Vagina (tissue), 2 donors: ENCODE data around the gene APOC4. TPM values are rescaled to one million over a fixed set of nuclear protein-coding genes. Genes with fewer than 3 reads are reported as not detected.

ENCODE experiments used
- DNase-seq, 2 donors: peaks; one replicate each; pipeline ENCODE4 v3.0.0-alpha.2; 2017; ENCODE audit errors: extremely low spot score in 2 of 2
- H3K27ac ChIP-seq: fragments of 200-600 bp; sonication (generic); one replicate; pipeline ENCODE4 v1.5.1; 2019
- H3K27me3 ChIP-seq: fragments of 200-600 bp; sonication (generic); one replicate; pipeline ENCODE4 v1.5.1; 2019
- H3K36me3 ChIP-seq, 2 donors: fragments of 200-600 bp; sonication (generic); one replicate each; pipeline ENCODE4 v1.5.1; 2017 to 2019
- H3K4me1 ChIP-seq: fragments of 200-600 bp; sonication (generic); one replicate; pipeline ENCODE4 v1.5.1; 2019
- H3K4me3 ChIP-seq, 2 donors: fragments of 200-600 bp; sonication (generic); 1 replicate in 1 of 2; 2 replicates in 1 of 2; pipeline ENCODE4 v1.5.1; 2016 to 2019
- H3K9me3 ChIP-seq: fragments of 200-600 bp; sonication (generic); one replicate; pipeline ENCODE4 v1.5.1; 2019
- CTCF ChIP-seq, 3 experiments: fragments of 450-650 bp in 2 of 3; fragments of 200-600 bp in 1 of 3; sonication (generic) in 1 of 3; IDR thresholded peaks; one replicate each; pipeline ENCODE4 v1.5.1; 2017 to 2019; ENCODE audit warnings: antibody characterized with exemption in 3 of 3, mild to moderate bottlenecking in 2 of 3, moderate library complexity in 2 of 3
- POLR2A ChIP-seq, 2 donors: fragments of 450-650 bp; IDR thresholded peaks; one replicate each; pipeline ENCODE4 v1.6.1; 2017; ENCODE audit warnings: antibody characterized with exemption in 2 of 2, mild to moderate bottlenecking in 2 of 2, moderate library complexity in 2 of 2
- POLR2AphosphoS5 ChIP-seq, 2 donors: sonication (generic); formaldehyde crosslinking; IDR thresholded peaks; one replicate each; pipeline ENCODE4 v1.9.0; 2017; ENCODE audit warnings: antibody characterized with exemption in 2 of 2, mild to moderate bottlenecking in 2 of 2, low read depth in 1 of 2; ENCODE audit not compliant: insufficient read depth in 1 of 2
- intact Hi-C: fragments of 100-400 bp; cut with DNase I; formaldehyde crosslinking; loops from one replicate; pipeline ENCODE4 v1.15.1; 2023
- total RNA-seq: library from RNA; depleted of rRNA; stranded (reverse); fragments of >200 nt; gene quantifications from one replicate; pipeline ENCODE4 v1.2.3, GENCODE V29; 2016

APOC4 gene
- total RNA-seq, 1 donor from 2014 or later = not detected

DNA sequence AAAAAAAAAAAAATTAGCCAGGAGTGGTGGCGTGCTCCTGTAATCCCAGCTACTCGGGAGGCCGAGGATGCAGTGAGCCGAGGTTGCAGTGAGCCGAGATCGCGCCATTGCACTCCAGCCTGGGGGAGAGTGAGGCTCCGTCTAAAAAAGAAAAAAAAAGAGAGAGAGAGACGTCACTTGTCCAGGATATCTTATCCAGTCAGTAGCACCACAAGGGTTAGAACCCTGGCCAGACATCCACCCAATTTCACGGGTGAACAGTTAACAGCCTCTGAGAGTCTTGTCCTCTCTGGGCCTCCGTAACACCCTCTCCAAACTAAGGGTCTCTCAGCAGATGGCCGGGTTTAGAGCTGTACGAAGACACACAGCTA lies 12.2 kb downstream of the APOC4 start:
- no peaks in the 10 kb centered on the region for H3K9me3 ChIP-seq

GRCh38 chr19:44954649-44955504 lies 12.8 kb downstream of the APOC4 start, which contains the start of gene CLPTM1:
CLPTM1 (plus strand) TSS chr19:44955380; CDS start chr19:44955396, 16 bp downstream.
- H3K9me3 ChIP-seq = no peaks in the 10 kb centered on the region
- H3K4me1 ChIP-seq = peaks cover 64% of the 10 kb centered on the region
- TF ChIP-seq POLR2A (IDR thresholded peaks at IDR 0.05) = peak in 1 of 2 donors; percentile 59
- peak; percentile 95 to 96 for TF ChIP-seq POLR2AphosphoS5 (IDR thresholded peaks at IDR 0.05; ENCODE audit: insufficient read depth in 1 of 2, low read depth in 1 of 2)
- TF ChIP-seq CTCF (IDR thresholded peaks at IDR 0.05) = peak in 1 of 3 experiments; percentile 33
- intact Hi-C loops = loop anchor here (5.0 kb wide), 1 partner anchor 53 kb away; no protein-coding TSS in a partner anchor
- peak within 1 kb of the TSS; percentile 92 to 93 for H3K4me3 ChIP-seq
- no peaks in the 10 kb centered on the region for H3K27me3 ChIP-seq
- peak within 1 kb of the TSS; percentile 83 for H3K27ac ChIP-seq
- H3K36me3 ChIP-seq = no peaks in the 10 kb centered on the region
- DNase-seq = peak in 1 of 2 donors; percentile 96

More for the DNA sequence above, 12.2 kb downstream of the APOC4 start:
- Histone ChIP-seq H3K4me1 (peaks cover 58% of the 10 kb centered on the region), H3K27ac (peak overlapping the region; percentile 83), H3K27me3 (no peaks in the 10 kb centered on the region), H3K36me3 (no peaks in the 10 kb centered on the region), H3K4me3 (peak overlapping the region; percentile 92 to 93)
- DNase-seq = no peak
- intact Hi-C loops = loop anchor here (5.0 kb wide), 1 partner anchor 52 kb away; no protein-coding TSS in a partner anchor
- no peak for TF ChIP-seq POLR2AphosphoS5 (IDR thresholded peaks at IDR 0.05; ENCODE audit: insufficient read depth in 1 of 2, low read depth in 1 of 2)

DNA sequence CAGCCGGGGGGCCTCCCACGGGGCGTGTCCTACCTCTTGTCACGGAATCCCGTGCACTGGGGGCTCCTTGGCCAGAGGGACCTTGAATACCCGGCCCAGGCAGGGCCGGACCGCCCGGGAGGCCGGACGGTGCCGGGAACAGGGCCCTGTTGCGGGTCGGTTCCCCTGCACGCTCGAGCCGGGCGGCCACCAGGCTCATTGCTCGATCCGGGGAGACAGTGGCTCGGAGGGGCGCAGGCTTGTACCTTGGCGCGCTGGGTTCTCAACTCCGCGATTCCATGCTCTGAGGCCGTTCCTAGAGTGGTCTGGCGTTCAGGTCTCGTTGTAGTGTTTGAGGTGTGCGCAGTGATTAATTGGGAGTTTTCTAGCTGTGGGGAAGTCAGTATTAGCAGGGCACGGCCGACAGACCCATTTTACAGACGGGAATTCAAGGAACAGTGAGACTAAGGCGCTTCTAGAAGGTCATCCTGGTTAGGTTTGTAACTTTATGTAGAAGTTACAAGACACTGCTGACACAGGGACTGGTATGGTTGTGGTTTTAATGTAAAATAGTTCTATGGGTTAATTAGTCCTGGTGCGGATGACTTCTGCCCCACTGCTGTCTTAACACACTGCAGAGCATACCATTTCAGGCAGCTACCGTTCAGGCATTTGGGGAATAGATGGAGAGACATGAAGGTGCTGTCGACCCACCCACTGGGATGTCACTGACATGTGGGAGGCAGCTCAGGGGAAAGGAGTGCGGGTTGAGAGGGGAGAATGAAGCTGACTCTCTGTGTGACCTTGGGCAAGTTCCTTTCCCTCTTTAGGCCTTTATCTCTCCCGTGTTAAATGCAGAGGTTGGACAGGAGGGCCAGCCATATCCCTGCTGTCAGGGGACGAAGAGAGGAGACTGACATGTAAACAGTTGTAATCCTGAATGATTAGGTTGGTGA lies 13.7 kb downstream of the APOC4 start:
- no peak for DNase-seq

GRCh38 chr19:44957526-44957925 lies 15.5 kb downstream of the APOC4 start:
- Histone ChIP-seq H3K4me3 (no peak overlapping the region), H3K27me3 (no peaks in the 10 kb centered on the region), H3K27ac (no peak overlapping the region), H3K36me3 (no peaks in the 10 kb centered on the region), H3K4me1 (peaks cover 64% of the 10 kb centered on the region), H3K9me3 (no peaks in the 10 kb centered on the region)
- TF ChIP-seq CTCF (IDR thresholded peaks at IDR 0.05) = no peak
- no peak for TF ChIP-seq POLR2A (IDR thresholded peaks at IDR 0.05)
- no peak for TF ChIP-seq POLR2AphosphoS5 (IDR thresholded peaks at IDR 0.05; ENCODE audit: insufficient read depth in 1 of 2, low read depth in 1 of 2)
- no peak for DNase-seq
- intact Hi-C loops = no loop called here

More for the DNA sequence above, 13.7 kb downstream of the APOC4 start:
- Histone ChIP-seq H3K27me3 (no peaks in the 10 kb centered on the region), H3K4me3 (peak overlapping the region; percentile 92 to 93), H3K36me3 (no peaks in the 10 kb centered on the region), H3K9me3 (no peaks in the 10 kb centered on the region), H3K4me1 (peaks cover 73% of the 10 kb centered on the region), H3K27ac (peak overlapping the region; percentile 83)
- TF ChIP-seq CTCF (IDR thresholded peaks at IDR 0.05) (no peak), POLR2A (IDR thresholded peaks at IDR 0.05) (no peak), POLR2AphosphoS5 (IDR thresholded peaks at IDR 0.05; ENCODE audit: insufficient read depth in 1 of 2, low read depth in 1 of 2) (no peak)
- intact Hi-C loops = no loop called here

- Histone ChIP-seq H3K4me1 (peaks cover 64% of the 10 kb centered on the region), H3K36me3 (no peaks in the 10 kb centered on the region), H3K27ac (no peak overlapping the region), H3K4me3 (no peak overlapping the region), H3K9me3 (no peaks in the 10 kb centered on the region), H3K27me3 (no peaks in the 10 kb centered on the region)
- no peak for TF ChIP-seq POLR2AphosphoS5 (IDR thresholded peaks at IDR 0.05; ENCODE audit: insufficient read depth in 1 of 2, low read depth in 1 of 2)
- TF ChIP-seq POLR2A (IDR thresholded peaks at IDR 0.05) = no peak
- no peak for TF ChIP-seq CTCF (IDR thresholded peaks at IDR 0.05)
- DNase-seq = no peak
- intact Hi-C loops = no loop called here
These were observed 16.1 kb downstream of the APOC4 start for GRCh38 chr19:44958090-44958489.
